Heart right ventricle (tissue), 16 donors: ENCODE measurements around the gene LMF2. TPM values are rescaled to one million over a fixed set of nuclear protein-coding genes. Genes with fewer than 3 reads are reported as not detected.
A peak's percentile ranks its signal among the peaks of the same experiment; 100 is the strongest.
"Not testable (repeated sequence)": the region's sequence is repeated elsewhere in the genome, so short reads cannot be mapped to it uniquely, and the experiment has no call there.

Experiments used
- ATAC-seq, 8 donors: fragments of 200-7000 bp; cut with Tn5 transposase; one replicate each; pipeline ENCODE4 v1.9.1; 2020; ENCODE audit warnings: mild to moderate bottlenecking in 8 of 8, moderate library complexity in 8 of 8, moderate number of reproducible peaks in 1 of 8
- DNase-seq, 2 donors: peaks; one replicate each; pipeline ENCODE4 v3.0.0-alpha.2; 2020
- H3K27ac ChIP-seq, 10 donors: fragments of 200-600 bp; sonication (generic) in 2 of 10; one replicate each; pipeline versions ENCODE4 v1.5.0 to v1.8.0; 2020 to 2022; ENCODE audit warnings: mild to moderate bottlenecking in 3 of 10
- H3K27me3 ChIP-seq, 7 donors: fragments of 200-600 bp; one replicate each; pipeline ENCODE4 v1.8.0; 2021 to 2022; ENCODE audit warnings: mild to moderate bottlenecking in 2 of 7
- H3K36me3 ChIP-seq, 9 donors: fragments of 200-600 bp; sonication (generic) in 1 of 9; one replicate each; pipeline versions ENCODE4 v1.5.0 to v1.8.0; 2020 to 2022; ENCODE audit warnings: mild to moderate bottlenecking in 2 of 9
- H3K4me1 ChIP-seq, 9 donors: fragments of 200-600 bp; sonication (generic) in 1 of 9; one replicate each; pipeline versions ENCODE4 v1.5.0 to v1.8.0; 2020 to 2022; ENCODE audit warnings: mild to moderate bottlenecking in 4 of 9
- H3K4me3 ChIP-seq, 10 donors: fragments of 200-600 bp; sonication (generic) in 2 of 10; one replicate each; pipeline versions ENCODE4 v1.5.0 to v1.8.0; 2020 to 2022; ENCODE audit warnings: mild to moderate bottlenecking in 7 of 10, moderate library complexity in 2 of 10
- H3K9me3 ChIP-seq, 11 donors: fragments of 200-600 bp in 10 of 11; sonication (generic) in 2 of 11; one replicate each; pipeline versions ENCODE4 v1.5.0 to v1.8.0; 2013 to 2022; ENCODE audit warnings: mild to moderate bottlenecking in 2 of 11, control low read depth in 1 of 11, moderate library complexity in 1 of 11
- WGBS, 2 donors: extraction: QIAGEN DNeasy Blood & Tissue Kit; methylation state at CpG; one replicate each; pipeline ENCODE4 v1.1.7; 2013; ENCODE audit warnings: inconsistent platforms in 1 of 2; 5-methylcytosine and 5-hydroxymethylcytosine counted together
- intact Hi-C, 10 donors: fragments of 100-400 bp; cut with DNase I; formaldehyde crosslinking; loops; one replicate each; pipeline versions ENCODE4 v1.11.1 to v1.14.2; 2022
- polyA plus RNA-seq, 2 donors: library from polyadenylated mRNA; stranded (reverse); fragments of 200-250 nt; gene quantifications; one replicate each; pipeline ENCODE4 v1.2.3, GENCODE V29; 2013
- total RNA-seq, 10 donors: library from RNA; stranded (reverse); fragmentation: NEBNext Ultra II Directional in 3 of 10; extraction: Animal tissue kit (Norgen Biotek cat#: 25700) in 3 of 10; gene quantifications; one replicate each; pipeline versions ENCODE4 v1.2.1 to v1.2.4, GENCODE V29; 2021 to 2023
- TF ChIP-seq, protein P1 (sequence below), 9 donors: fragments of 200-600 bp; sonication (generic) in 2 of 9; IDR thresholded peaks; one replicate each; pipeline versions ENCODE4 v1.5.0 to v1.8.0; 2021 to 2022; ENCODE audit warnings: antibody characterized with exemption in 9 of 9, mild to moderate bottlenecking in 5 of 9, moderate library complexity in 1 of 9
- donor health status: Arrhythmogenic right ventricular cardiomyopathy.
- donor health status: ischemic (EF 13 %, LVEDD 7.1; RV severe dilation, severe dysfunction).
- donor health status: healthy with polysubstance abuse.
- donor health status: DM: no; HTN: yes; CAD: no.
- donor health status: DM: no; HTN: no; CAD: no.
- donor health status: ischemic (EF 25% LVEDD 6.9; RV normal size, moderate dysfunction).
- donor health status: ischemic (EF 25% LVEDD 5.7; RV mildly dilated, moderate dysfunction).
- donor health status: healthy.
- donor health status: DM: yes; HTN: yes; CAD: no.
- donor health status: Ischemic cardiomyopathy.
- donor health status: ischemic (EF 35%, LVEDD 5.7; RV mildly dilated, moderate dysfunction).
- donor health status: nonischemic (EF 11% LVEDD 7.7; RV severe dilation, severe dysfunction).
- donor health status: DM: yes; HTN: yes; CAD: no.
- donor health status: PGD.
- donor health status: ischemic (EF 29% LVEDD 5.4; RV normal size, mild dysfunction).
- donor health status: nonischemic (EF 23%, LVEDD 6.1; RV moderate dilation, normal function).

Gene LMF2
- total and polyA plus RNA-seq, 12 donors: 18.8 to 42.5 (median 25.4) TPM

DNA sequence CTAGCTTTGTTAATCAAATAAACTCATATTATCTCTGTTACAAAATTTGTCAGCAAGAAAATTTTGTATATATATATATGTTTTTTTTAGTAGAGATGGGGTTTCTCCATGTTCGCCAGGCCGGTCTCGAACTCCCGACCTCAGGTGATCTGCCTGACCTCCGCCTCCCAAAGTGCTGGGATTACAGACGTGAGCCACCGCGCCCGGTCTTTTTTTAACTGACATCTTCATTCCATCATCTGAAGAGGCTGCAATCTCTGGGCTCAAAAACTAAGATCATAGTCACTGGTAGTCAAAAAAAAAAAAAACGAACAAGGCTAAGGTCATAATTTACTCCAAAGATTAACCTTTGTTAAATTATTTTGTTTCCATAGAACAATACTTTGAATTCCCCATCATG, 32.9 kb upstream of the LMF2 start:
- intact Hi-C loops: no loop called here
- H3K36me3 ChIP-seq: no peaks in the 10 kb centered on the region
- H3K27ac ChIP-seq: peak overlapping the region in 8 of 10 donors; percentile 87 to 99 (median 95)
- no peak overlapping the region for H3K4me3 ChIP-seq
- peaks cover 0 to 35% (median 2%) of the 10 kb centered on the region in 7 donors for H3K27me3 ChIP-seq
- H3K9me3 ChIP-seq: no peaks in the 10 kb centered on the region
- H3K4me1 ChIP-seq: peaks cover 0 to 98% (median 19%) of the 10 kb centered on the region in 9 donors
- TF ChIP-seq, protein P1, sequence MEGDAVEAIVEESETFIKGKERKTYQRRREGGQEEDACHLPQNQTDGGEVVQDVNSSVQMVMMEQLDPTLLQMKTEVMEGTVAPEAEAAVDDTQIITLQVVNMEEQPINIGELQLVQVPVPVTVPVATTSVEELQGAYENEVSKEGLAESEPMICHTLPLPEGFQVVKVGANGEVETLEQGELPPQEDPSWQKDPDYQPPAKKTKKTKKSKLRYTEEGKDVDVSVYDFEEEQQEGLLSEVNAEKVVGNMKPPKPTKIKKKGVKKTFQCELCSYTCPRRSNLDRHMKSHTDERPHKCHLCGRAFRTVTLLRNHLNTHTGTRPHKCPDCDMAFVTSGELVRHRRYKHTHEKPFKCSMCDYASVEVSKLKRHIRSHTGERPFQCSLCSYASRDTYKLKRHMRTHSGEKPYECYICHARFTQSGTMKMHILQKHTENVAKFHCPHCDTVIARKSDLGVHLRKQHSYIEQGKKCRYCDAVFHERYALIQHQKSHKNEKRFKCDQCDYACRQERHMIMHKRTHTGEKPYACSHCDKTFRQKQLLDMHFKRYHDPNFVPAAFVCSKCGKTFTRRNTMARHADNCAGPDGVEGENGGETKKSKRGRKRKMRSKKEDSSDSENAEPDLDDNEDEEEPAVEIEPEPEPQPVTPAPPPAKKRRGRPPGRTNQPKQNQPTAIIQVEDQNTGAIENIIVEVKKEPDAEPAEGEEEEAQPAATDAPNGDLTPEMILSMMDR (IDR thresholded peaks at IDR 0.05): no peak
- no peak for ATAC-seq
- DNase-seq: no peak
- 78 to 83% methylated on average over 10 of the region's 10 CpGs for WGBS, 2 donors

DNA sequence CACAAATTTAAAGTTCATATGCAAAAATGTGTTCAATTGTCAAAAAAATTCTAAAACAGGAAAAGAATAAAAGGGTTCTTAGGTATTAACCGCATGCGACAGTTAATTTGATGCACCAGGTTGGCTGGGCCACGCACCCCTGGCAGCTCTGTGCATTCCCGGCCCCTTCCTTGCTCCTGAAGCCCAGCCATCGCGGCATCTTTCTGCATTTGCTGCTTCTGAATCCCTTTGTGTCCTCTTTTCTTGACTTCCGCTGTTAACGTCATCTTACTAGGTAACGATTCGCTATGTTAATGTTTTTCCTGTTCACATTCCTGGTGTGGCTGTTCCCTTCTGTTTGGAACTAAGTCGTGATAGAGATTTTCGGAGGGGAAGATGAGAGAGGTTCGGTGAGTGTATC, 30.3 kb upstream of the LMF2 start:
- WGBS, 2 donors: 89 to 90% methylated on average over 13 of the region's 13 CpGs
- DNase-seq (no peak), ATAC-seq (no peak)
- intact Hi-C loops: no loop called here
- H3K9me3 ChIP-seq: no peaks in the 10 kb centered on the region
- peaks cover 0 to 97% (median 17%) of the 10 kb centered on the region in 9 donors for H3K4me1 ChIP-seq
- TF ChIP-seq, protein P1 (IDR thresholded peaks at IDR 0.05): no peak
- H3K4me3 ChIP-seq: no peak overlapping the region
- H3K36me3 ChIP-seq: no peaks in the 10 kb centered on the region
- peak overlapping the region in 8 of 10 donors; percentile 87 to 99 (median 95) for H3K27ac ChIP-seq
- H3K27me3 ChIP-seq: peaks cover 0 to 35% (median 13%) of the 10 kb centered on the region in 7 donors

DNA sequence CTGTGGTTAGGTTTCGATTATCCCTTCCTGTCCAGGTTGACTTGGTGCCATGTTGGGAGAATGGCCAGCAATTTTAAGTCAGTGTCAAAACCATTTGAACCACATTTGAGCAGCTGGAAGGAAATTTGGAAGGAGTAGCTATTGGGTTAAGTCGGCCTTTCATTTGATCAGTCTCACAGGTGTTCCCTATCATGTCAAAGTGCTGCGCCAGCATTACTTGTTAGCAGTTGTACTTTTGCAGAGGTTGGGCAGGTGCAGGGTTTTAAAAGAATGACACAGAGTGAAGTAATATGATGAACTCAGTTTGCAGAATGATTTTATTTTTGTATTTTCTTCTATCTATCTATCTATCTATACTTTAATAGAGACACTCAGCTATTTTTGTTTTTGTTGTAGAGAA, 28.7 kb upstream of the LMF2 start:
- no peak overlapping the region for H3K4me3 ChIP-seq
- ATAC-seq: no peak
- H3K27ac ChIP-seq: peak overlapping the region in 1 of 10 donors; percentile 99
- H3K36me3 ChIP-seq: no peaks in the 10 kb centered on the region
- H3K4me1 ChIP-seq: peaks cover 0 to 88% (median 24%) of the 10 kb centered on the region in 9 donors
- TF ChIP-seq, protein P1 (IDR thresholded peaks at IDR 0.05): no peak
- intact Hi-C loops: no loop called here
- H3K27me3 ChIP-seq: peaks cover 0 to 47% (median 13%) of the 10 kb centered on the region in 7 donors
- WGBS, 2 donors: 76 to 84% methylated on average over 3 of the region's 3 CpGs
- no peaks in the 10 kb centered on the region for H3K9me3 ChIP-seq
- DNase-seq: no peak

DNA sequence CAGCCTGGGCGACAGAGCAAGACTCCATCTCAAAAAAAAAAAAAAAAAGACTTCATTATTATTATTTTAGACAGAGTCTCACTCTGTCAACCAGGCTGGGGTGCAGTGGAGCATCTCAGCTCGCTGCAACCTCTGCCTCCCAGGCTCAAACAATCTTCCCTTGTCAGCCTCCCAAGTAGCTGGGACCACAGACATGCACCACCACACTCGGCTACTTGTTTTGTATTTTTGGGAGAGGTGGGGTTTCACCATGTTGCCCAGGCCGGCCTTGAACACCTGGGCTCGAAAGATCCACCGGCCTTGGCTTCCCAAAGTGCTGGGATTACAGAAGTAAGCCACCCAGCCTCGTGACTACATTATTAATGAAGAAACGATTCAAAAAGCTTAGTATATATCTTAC, 27.6 kb upstream of the LMF2 start:
- H3K4me3 ChIP-seq: no peak overlapping the region
- peaks cover under 1 to 58% (median 18%) of the 10 kb centered on the region in 7 donors for H3K27me3 ChIP-seq
- no peaks in the 10 kb centered on the region for H3K36me3 ChIP-seq
- peaks cover 5 to 77% (median 34%) of the 10 kb centered on the region in 9 donors for H3K4me1 ChIP-seq
- ATAC-seq (no peak), DNase-seq (no peak)
- H3K9me3 ChIP-seq: no peaks in the 10 kb centered on the region
- intact Hi-C loops: no loop called here
- peak overlapping the region in 3 of 10 donors; percentile 0 to 99 (median 99) for H3K27ac ChIP-seq
- TF ChIP-seq, protein P1 (IDR thresholded peaks at IDR 0.05): no peak
- 92 to 94% methylated on average over 7 of the region's 8 CpGs for WGBS, 2 donors

DNA sequence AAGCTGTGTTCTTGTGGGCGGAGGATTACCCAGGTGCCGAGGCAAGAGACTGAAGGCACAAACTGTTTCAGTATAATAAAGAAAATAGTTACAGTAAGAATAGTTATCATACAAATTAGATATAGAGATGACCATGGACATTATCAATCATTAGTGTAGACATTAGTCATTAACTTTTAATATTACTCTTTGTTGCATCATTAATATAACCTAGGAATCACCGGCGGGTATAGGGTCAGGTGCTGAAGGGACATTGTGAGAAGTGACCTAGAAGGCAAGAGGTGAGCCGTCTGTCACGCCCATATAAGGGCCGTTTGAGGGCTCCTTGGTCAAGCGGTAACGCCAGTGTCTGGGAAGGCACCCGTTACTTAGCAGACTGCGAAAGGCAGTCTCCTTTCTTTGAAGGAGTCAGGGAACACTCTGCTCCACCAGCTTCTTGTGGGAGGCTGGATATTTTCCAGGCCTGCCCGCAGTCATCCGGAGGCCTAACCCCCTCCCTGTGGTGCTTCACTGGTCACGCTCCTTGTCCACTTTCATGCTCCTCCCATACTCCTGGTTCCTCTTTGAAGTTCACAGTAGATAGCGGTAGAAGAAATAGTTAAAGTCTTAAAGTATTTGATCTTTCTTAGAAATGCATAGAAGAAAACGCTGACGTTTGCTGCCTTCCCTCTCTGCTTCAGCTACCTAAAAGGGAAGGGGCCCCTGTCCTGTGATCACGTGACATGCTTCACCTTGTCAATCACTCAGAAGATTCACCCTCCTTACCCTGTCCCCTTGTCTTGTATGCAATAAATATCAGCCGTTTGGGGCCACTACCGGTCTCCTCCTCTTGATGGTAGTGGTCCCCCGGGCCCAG, 26.6 kb upstream of the LMF2 start:
- WGBS, 2 donors: 47 to 52% methylated on average over 21 of the region's 21 CpGs
- intact Hi-C loops: loop anchor here in 2 of 10 donors (5.0 kb wide), 1 partner anchor 88 kb away; no protein-coding TSS in a partner anchor
- H3K4me3 ChIP-seq, H3K9me3 ChIP-seq, H3K36me3 ChIP-seq, ATAC-seq, DNase-seq: not testable (repeated sequence)
- peak overlapping the region in 4 of 10 donors; percentile 2 to 99 (median 71) for H3K27ac ChIP-seq
- H3K4me1 ChIP-seq: peaks cover 9 to 70% (median 39%) of the 10 kb centered on the region in 9 donors
- peaks cover 3 to 63% (median 24%) of the 10 kb centered on the region in 7 donors for H3K27me3 ChIP-seq
